BE2C (cell line): ENCODE results near the gene PDK2. TPM values are rescaled to one million over a fixed set of nuclear protein-coding genes. Genes with fewer than 3 reads are reported as not detected.

ENCODE experiments used
- DNase-seq: peaks from one replicate; pipeline ENCODE4 v3.0.0-alpha.2; 2020
- H3K27me3 ChIP-seq: fragments of 250-450 bp; sonication (Bioruptor Pico); 2 replicates; pipeline ENCODE4 v1.5.1; 2020; ENCODE audit warnings: mild to moderate bottlenecking
- H3K36me3 ChIP-seq: fragments of 250-450 bp; sonication (Bioruptor Pico); 2 replicates; pipeline ENCODE4 v1.5.1; 2020; ENCODE audit warnings: mild to moderate bottlenecking
- H3K4me1 ChIP-seq: fragments of 250-450 bp; sonication (Bioruptor Pico); 2 replicates; pipeline ENCODE4 v1.5.1; 2020
- H3K4me3 ChIP-seq: 2 replicates; pipeline ENCODE4 v1.5.1; 2011; ENCODE audit warnings: low read depth, low read length
- H3K9me3 ChIP-seq: fragments of 250-450 bp; sonication (Bioruptor Pico); 2 replicates; pipeline ENCODE4 v1.5.1; 2020
- CTCF ChIP-seq: IDR thresholded peaks from 2 replicates; pipeline ENCODE4 v1.5.1; 2012; ENCODE audit warnings: mild to moderate bottlenecking, low read depth, low read length
- polyA plus RNA-seq: library from polyadenylated mRNA; unstranded; fragments of >200 nt; gene quantifications from one replicate; pipeline ENCODE4 v1.2.1, GENCODE V29; 2012; ENCODE audit warnings: low read depth, missing spikeins; ENCODE audit not compliant: insufficient read length, insufficient read depth

The PDK2 gene
- polyA plus RNA-seq = 38.8 TPM

DNA sequence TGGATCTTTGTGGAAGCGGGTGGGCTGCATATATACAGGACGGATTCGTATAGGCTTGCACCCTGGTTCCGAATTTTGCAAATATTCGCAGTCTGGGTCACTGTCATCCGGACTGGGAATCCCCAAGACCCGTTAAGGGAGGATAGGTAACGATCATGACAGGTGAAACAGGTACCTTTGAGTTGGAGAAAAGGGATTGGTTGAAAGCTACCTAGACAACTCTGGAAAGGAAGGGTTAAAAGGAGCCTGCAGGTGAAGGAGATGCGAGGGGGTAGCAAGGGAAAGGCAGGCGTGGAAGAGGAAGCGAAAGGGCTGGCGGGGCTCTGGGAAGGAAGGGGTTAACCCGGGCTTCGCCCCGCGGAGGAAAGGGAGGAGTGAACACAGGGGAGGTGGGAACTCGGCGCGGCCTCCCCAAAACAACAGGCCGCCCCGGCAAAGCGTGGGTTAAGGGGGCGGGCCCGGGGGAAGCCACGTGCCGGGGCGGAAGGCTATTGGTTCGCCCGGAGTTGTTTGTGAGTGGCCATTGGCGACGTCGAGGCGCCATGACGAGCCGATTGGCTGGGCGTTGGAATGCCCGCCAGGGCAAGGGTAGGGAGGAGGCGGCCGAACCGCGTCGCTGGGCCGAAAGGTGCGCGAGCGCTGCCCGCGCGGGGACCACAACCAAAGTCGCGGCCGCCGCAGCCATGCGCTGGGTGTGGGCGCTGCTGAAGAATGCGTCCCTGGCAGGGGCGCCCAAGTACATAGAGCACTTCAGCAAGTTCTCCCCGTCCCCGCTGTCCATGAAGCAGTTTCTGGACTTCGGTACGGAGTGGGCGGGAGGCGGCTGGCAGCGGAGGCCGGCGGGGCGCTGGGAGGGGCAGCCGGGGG lies at the start of gene PDK2:
PDK2 (plus strand) TSS at position 599 of the 867 bp plus-strand sequence; CDS start at position 684, 85 bp downstream.
- H3K4me3 ChIP-seq = peak within 1 kb of the TSS; percentile 68
- H3K4me1 ChIP-seq = no peaks in the 10 kb centered on the region

DNA sequence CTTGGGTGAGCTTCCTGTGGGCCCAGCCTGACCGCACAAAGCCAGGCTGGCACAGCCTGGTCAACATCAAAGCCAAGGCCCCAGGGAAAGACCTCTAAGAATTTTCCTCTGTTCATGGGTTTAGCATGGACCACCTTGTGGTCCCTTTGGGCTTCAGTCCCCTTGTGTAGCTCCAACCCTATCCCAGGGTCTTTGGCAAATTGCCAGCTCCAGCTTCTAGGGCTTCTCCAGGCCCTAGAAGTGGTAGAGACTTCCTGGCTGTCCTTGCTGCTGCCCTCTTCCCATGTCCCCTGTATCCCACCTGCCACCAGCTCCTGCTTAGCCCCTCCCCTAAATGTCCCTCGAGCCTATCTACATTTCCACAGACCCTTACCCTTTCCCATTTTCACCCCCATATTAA lies 49.0 kb upstream of the PDK2 start:
- Histone ChIP-seq H3K36me3 (no peaks in the 10 kb centered on the region), H3K4me3 (no peak overlapping the region), H3K9me3 (no peaks in the 10 kb centered on the region), H3K27me3 (no peaks in the 10 kb centered on the region), H3K4me1 (no peaks in the 10 kb centered on the region)
- TF ChIP-seq CTCF = no peak
- no peak for DNase-seq

More for the DNA sequence above, at the start of gene PDK2:
- DNase-seq = peak; percentile 96
- H3K9me3 ChIP-seq = no peaks in the 10 kb centered on the region
- no peaks in the 10 kb centered on the region for H3K27me3 ChIP-seq
- TF ChIP-seq CTCF = no peak; the same call in 1 of the 2 replicates
- no peaks in the 10 kb centered on the region for H3K36me3 ChIP-seq

DNA sequence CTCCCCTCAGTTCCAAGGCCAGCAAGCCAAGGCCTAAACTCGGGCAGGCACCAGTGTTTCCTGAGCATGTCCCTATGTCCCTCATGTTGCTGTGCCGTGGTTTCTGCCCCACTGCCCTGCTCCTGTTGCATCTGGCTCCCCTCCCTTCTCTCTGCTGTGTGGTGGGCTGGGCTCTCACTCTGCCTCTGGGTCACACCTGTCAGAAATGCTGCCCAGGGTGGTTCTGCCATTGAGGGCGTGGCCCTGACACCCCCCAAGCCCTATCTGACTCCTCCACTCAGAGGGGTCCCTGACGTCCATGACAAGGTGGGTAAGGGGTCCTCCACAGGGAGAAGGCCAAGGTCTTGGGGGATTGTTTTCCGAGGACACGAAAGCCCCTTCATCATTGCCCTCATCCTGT lies 48.5 kb upstream of the PDK2 start:
- Histone ChIP-seq H3K4me3 (no peak overlapping the region), H3K9me3 (no peaks in the 10 kb centered on the region), H3K27me3 (no peaks in the 10 kb centered on the region), H3K4me1 (no peaks in the 10 kb centered on the region), H3K36me3 (no peaks in the 10 kb centered on the region)
- DNase-seq = no peak
- no peak for TF ChIP-seq CTCF

DNA sequence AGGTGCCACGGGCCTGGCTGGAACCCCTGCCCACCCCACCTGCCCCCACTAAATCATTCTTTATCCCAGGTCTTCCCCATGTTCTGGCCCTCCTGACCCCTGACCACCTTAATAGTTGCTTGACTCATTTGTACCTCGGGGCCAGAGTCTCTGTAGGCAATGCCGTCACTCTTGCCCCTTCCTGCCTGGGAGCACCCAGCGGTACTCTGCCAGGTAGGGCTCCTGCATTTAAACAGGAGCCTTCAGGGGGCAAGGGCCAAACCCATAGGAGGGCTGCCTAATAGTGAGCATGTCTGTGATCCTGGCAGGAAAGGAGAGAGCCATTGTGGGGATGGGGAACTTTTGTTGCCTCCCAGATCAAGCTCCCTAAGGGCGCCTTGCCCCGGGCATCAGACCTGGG lies 48.1 kb upstream of the PDK2 start:
- no peaks in the 10 kb centered on the region for H3K27me3 ChIP-seq
- H3K9me3 ChIP-seq = no peaks in the 10 kb centered on the region
- DNase-seq = no peak
- TF ChIP-seq CTCF = no peak
- no peaks in the 10 kb centered on the region for H3K4me1 ChIP-seq
- H3K4me3 ChIP-seq = no peak overlapping the region
- no peaks in the 10 kb centered on the region for H3K36me3 ChIP-seq

- no peak overlapping the region for H3K4me3 ChIP-seq
- no peaks in the 10 kb centered on the region for H3K27me3 ChIP-seq
- DNase-seq = no peak
- no peaks in the 10 kb centered on the region for H3K36me3 ChIP-seq
- no peak for TF ChIP-seq CTCF
- no peaks in the 10 kb centered on the region for H3K9me3 ChIP-seq
- H3K4me1 ChIP-seq = no peaks in the 10 kb centered on the region
Measured at GRCh38 chr17:50047488-50048126, 47.5 kb upstream of the PDK2 start.

DNA sequence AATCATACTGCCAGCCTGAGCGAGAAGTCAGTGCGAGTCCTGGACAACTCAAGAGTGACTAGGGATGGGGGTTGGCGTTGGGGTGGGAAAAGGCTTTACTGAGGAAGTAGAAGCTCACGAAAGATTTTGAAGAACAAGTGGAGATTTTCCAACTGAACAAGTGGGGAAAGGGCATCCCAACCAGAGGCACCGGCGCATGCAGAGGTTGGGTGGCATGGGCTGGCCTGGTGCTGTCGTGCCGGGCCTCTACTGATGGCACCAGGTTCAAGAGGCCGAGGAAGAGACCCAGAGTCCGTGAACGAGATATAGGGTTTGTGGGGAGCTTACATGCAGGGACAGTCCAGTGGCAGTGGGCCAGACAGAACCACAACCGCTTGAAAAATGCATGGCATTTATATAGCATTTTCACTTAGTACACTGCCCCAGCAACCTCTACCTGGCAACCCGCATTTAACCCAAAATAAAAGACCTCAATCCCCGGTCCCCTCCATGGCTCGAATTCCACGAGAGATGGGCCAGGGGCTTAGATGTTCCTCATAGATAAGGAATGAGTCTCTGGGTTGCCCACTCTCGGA lies 46.9 kb upstream of the PDK2 start:
- no peak overlapping the region for H3K4me3 ChIP-seq
- no peaks in the 10 kb centered on the region for H3K4me1 ChIP-seq
- TF ChIP-seq CTCF = no peak
- H3K36me3 ChIP-seq = no peaks in the 10 kb centered on the region
- H3K9me3 ChIP-seq = no peaks in the 10 kb centered on the region
- DNase-seq = no peak
- no peaks in the 10 kb centered on the region for H3K27me3 ChIP-seq
